RWPE1 (cell line): ENCODE data around the gene GAREM1.
"Not testable (repeated sequence)": the region's sequence is repeated elsewhere in the genome, so short reads cannot be mapped to it uniquely, and the experiment has no call there.

Experiments
- CTCF ChIA-PET: fragments of 350-600 bp; sonication (Branson Sonifier 250); formaldehyde crosslinking; extraction: SDS; loops from one replicate; lab custom pipeline; 2021; lab: Yijun Ruan, JAX
- POLR2A ChIA-PET: fragments of 400-600 bp; formaldehyde crosslinking; extraction: SDS; loops from one replicate; lab custom pipeline; 2020; ENCODE audit warnings: antibody characterized with exemption; ENCODE audit not compliant: low non-redundant PET; lab: Yijun Ruan, JAX
- DNase-seq: peaks from one replicate; pipeline ENCODE4 v3.0.0; 2012; ENCODE audit warnings: low spot score
- H3K27ac ChIP-seq: fragments of 450-650 bp; 2 replicates; pipeline ENCODE4 v1.5.1; 2017
- TF ChIP-seq, protein P1 (sequence below): fragments of 450-650 bp; conservative IDR thresholded peaks from 2 replicates; pipeline ENCODE4 v1.5.1; 2017; ENCODE audit warnings: low read depth, mild to moderate bottlenecking

GAREM1 gene

DNA sequence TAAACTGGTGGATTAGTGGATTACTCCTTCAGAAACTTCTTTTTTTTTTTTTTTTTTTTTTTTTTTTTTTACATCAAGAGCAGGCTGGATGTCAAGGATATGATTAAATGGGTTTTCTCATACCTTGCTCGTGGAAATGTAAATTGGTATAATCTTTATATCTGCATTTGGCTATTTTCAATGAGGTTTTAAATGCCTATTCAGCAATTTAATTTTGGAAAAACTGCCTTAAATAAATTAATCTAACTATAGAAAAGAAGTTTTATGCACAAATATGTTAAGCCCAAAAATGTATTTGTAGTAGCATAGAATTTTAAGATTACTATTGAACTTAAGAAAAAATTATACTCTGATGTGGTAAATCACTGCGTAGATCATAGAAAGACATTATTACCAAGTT lies 11.4 kb upstream of the GAREM1 start:
- CTCF ChIA-PET, result interaction anchor here (1.2 kb wide), 1 partner anchor 193 kb away, joined by 7 read pairs; no protein-coding TSS in a partner anchor
- DNase-seq, result no peak

GRCh38 chr18:32480581-32480980 lies 9.9 kb upstream of the GAREM1 start:
- no peak overlapping the region for H3K27ac ChIP-seq
- POLR2A ChIA-PET, result no interaction called here
- TF ChIP-seq, protein P1, sequence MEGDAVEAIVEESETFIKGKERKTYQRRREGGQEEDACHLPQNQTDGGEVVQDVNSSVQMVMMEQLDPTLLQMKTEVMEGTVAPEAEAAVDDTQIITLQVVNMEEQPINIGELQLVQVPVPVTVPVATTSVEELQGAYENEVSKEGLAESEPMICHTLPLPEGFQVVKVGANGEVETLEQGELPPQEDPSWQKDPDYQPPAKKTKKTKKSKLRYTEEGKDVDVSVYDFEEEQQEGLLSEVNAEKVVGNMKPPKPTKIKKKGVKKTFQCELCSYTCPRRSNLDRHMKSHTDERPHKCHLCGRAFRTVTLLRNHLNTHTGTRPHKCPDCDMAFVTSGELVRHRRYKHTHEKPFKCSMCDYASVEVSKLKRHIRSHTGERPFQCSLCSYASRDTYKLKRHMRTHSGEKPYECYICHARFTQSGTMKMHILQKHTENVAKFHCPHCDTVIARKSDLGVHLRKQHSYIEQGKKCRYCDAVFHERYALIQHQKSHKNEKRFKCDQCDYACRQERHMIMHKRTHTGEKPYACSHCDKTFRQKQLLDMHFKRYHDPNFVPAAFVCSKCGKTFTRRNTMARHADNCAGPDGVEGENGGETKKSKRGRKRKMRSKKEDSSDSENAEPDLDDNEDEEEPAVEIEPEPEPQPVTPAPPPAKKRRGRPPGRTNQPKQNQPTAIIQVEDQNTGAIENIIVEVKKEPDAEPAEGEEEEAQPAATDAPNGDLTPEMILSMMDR, result no peak
- CTCF ChIA-PET, result no interaction called here
- DNase-seq, result no peak

More for the DNA sequence above, 11.4 kb upstream of the GAREM1 start:
- TF ChIP-seq, protein P1, result no peak
- POLR2A ChIA-PET, result no interaction called here
- H3K27ac ChIP-seq, result no peak overlapping the region

DNA sequence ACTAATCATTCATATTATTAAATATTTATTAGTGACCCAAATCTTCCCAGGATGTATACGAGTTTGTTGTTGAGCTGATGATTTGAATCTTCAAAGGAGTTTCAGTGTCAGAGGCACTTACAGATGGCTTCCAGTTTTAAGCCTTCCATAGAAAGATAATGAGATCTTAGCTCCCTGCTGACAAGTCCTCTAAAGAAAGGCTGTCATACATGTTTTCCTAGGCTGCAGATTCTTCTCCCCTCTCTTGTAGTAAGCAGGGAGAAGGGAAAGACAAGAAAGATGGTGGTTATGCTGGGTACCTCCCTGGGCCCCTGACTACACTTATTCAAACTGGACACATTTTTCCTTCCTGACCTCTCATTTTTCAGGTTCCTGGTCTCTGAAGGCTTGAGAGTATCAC lies 8.1 kb upstream of the GAREM1 start:
- no peak overlapping the region for H3K27ac ChIP-seq
- ChIA-PET CTCF (no interaction called here), POLR2A (no interaction called here)
- TF ChIP-seq, protein P1, result no peak
- DNase-seq, result no peak

DNA sequence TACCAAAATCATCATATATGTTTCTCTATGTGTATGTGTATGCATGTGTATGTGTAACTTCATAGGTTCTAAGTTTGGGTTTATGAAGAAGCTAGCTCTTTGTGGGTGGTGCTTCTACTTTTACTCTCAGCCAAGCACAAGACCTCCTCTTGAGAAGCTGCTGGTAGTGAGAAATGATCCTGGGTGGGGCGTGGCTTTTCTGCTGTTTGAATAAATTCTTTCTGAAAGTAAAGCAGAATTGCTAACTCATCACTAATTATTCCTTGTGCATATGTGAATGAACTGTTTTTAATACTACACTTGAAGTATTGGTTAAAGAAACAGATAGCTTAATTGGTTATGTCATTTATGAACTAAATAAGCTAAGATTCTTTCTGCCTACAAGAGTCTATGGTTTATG lies 7.6 kb upstream of the GAREM1 start:
- DNase-seq, result no peak
- H3K27ac ChIP-seq, result no peak overlapping the region
- POLR2A ChIA-PET, result no interaction called here
- CTCF ChIA-PET, result interaction anchor here (1.0 kb wide), 1 partner anchor 10 kb away, joined by 3 read pairs; no protein-coding TSS in a partner anchor
- TF ChIP-seq, protein P1, result no peak

DNA sequence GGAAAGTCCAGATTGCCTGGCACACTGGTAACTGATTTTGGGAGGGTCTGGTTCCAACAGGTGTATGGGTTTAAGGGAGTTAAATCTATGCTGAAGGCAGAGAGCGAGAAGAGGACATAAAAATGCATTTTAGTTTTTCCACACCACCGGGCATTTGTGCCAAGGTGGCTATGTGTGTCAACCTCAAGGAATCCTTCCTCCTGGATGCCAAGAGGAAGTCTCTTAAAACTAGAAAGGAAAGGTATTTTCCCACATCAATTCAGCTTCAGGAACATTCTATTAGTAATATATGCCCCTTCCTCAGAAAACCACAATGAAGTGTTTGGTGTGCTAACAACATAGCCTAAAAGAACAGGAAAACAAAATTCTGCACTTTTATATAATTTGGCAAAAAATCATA lies 5.4 kb upstream of the GAREM1 start:
- DNase-seq, result no peak
- CTCF ChIA-PET, result no interaction called here
- H3K27ac ChIP-seq, result no peak overlapping the region
- TF ChIP-seq, protein P1, result no peak
- POLR2A ChIA-PET, result no interaction called here

DNA sequence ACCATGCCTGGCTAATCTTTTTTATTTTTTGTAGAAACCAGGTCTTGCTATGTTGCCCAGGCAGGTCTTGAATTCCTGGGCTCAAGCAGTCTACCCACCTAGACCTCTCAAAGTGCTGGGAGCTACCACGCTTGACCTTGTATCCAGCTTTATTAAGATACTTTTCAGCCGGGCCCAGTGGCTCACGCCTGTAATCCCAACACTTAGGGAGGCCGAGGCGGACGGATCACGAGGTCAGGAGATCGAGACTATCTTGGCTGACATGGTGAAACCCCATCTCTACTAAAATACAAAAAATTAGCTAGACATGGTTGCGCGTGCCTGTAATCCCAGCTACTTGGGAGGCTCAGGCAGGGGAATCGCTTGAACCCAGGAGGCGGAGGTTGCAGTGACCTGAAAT lies 4.4 kb upstream of the GAREM1 start:
- DNase-seq, H3K27ac ChIP-seq, POLR2A ChIA-PET, CTCF ChIA-PET: not testable (repeated sequence)

GRCh38 chr18:32473325-32473724 lies 2.6 kb upstream of the GAREM1 start:
- CTCF ChIA-PET, result no interaction called here
- POLR2A ChIA-PET, result no interaction called here
- TF ChIP-seq, protein P1, result no peak
- DNase-seq, result no peak
- H3K27ac ChIP-seq, result no peak overlapping the region
